ENCODE results near the gene LHPP. TPM values are rescaled to one million over a fixed set of nuclear protein-coding genes. Genes with fewer than 3 reads are reported as not detected.

LHPP gene
- total and polyA plus RNA-seq, 2 experiments from 2014 or later, result 27.4 to 40.2 TPM

GRCh38 chr10:124481717-124482116 lies 20.1 kb downstream of the LHPP start:
- H3K4me1 Mint-ChIP-seq, result peaks cover 33% of the 10 kb centered on the region
- H3K4me2 ChIP-seq, result 0 out of 2 replicates have a peak overlapping the region, but pooled peaks have one; percentile 16
- no peak for DNase-seq (ENCODE audit: low spot score)
- peak; percentile 12; the same call in 1 of the 3 replicates for ATAC-seq
- H3K4me3 ChIP-seq, result no peak overlapping the region
- H3K9me3 Mint-ChIP-seq, result peaks cover 13% of the 10 kb centered on the region
- no peaks in the 10 kb centered on the region for H3K36me3 ChIP-seq (ENCODE audit: insufficient read depth)
- H3K4me3 Mint-ChIP-seq, result no peak overlapping the region; the same call in 2 of the 3 replicates
- peaks cover 38% of the 10 kb centered on the region for H3K4me1 ChIP-seq (ENCODE audit: insufficient read depth)
- TF ChIP-seq CTCF (conservative IDR thresholded peaks at IDR 0.05; ENCODE audit: low read depth in 2 of 2) (no peak), POLR2AphosphoS5 (IDR thresholded peaks at IDR 0.05; ENCODE audit: low read depth) (no peak), NANOG (IDR thresholded peaks at IDR 0.05; ENCODE audit: borderline replicate concordance) (no peak), ZNF462 (CRISPR knock-in tag; IDR thresholded peaks at IDR 0.05) (no peak), EZH2 (IDR thresholded peaks at IDR 0.05; ENCODE audit: low read depth, unreplicated experiment) (no peak), REST (IDR thresholded peaks at IDR 0.05; ENCODE audit: unreplicated experiment) (no peak), ZNF114 (CRISPR knock-in tag; IDR thresholded peaks at IDR 0.05) (no peak), ZNF331 (CRISPR knock-in tag; IDR thresholded peaks at IDR 0.05; ENCODE audit: low read depth) (no peak), JUNB (IDR thresholded peaks at IDR 0.05; ENCODE audit: unreplicated experiment) (no peak), EZH2phosphoT487 (IDR thresholded peaks at IDR 0.05; ENCODE audit: unreplicated experiment) (no peak), STAT1 (IDR thresholded peaks at IDR 0.05; ENCODE audit: unreplicated experiment) (no peak)
- no peaks in the 10 kb centered on the region for H3K27me3 ChIP-seq (ENCODE audit: insufficient read depth)
- H3F3A ChIP-seq (replicated peaks; ENCODE audit: low read depth), result no peaks in the 10 kb centered on the region
- peaks cover 34% of the 10 kb centered on the region for H3K36me3 Mint-ChIP-seq (ENCODE audit: low read depth)
- peak overlapping the region; percentile 55; the same call in 1 of the 2 replicates for H3K27ac ChIP-seq (ENCODE audit: low read depth)
- no peaks in the 10 kb centered on the region for H3K9me2 ChIP-seq (ENCODE audit: insufficient read depth)
- H3K27me3 Mint-ChIP-seq (ENCODE audit: insufficient read depth, low read depth, poor library complexity), result peaks cover 6% of the 10 kb centered on the region
- no peak overlapping the region for H2AFZ ChIP-seq
- H4K20me1 ChIP-seq (replicated peaks; ENCODE audit: insufficient read depth), result no peaks in the 10 kb centered on the region
- peak overlapping the region; percentile 39; the same call in 1 of the 2 replicates for H3K27ac Mint-ChIP-seq
- no peaks in the 10 kb centered on the region; the same call in 1 of the 2 replicates for H3K79me2 ChIP-seq (replicated peaks; ENCODE audit: insufficient read depth)

Data from GM23338 (cell line).